ENCODE data around the gene ATP8A2.

- TF ChIP-seq, protein P1, sequence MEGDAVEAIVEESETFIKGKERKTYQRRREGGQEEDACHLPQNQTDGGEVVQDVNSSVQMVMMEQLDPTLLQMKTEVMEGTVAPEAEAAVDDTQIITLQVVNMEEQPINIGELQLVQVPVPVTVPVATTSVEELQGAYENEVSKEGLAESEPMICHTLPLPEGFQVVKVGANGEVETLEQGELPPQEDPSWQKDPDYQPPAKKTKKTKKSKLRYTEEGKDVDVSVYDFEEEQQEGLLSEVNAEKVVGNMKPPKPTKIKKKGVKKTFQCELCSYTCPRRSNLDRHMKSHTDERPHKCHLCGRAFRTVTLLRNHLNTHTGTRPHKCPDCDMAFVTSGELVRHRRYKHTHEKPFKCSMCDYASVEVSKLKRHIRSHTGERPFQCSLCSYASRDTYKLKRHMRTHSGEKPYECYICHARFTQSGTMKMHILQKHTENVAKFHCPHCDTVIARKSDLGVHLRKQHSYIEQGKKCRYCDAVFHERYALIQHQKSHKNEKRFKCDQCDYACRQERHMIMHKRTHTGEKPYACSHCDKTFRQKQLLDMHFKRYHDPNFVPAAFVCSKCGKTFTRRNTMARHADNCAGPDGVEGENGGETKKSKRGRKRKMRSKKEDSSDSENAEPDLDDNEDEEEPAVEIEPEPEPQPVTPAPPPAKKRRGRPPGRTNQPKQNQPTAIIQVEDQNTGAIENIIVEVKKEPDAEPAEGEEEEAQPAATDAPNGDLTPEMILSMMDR (IDR thresholded peaks at IDR 0.05; ENCODE audit: low read length) = no peak
- TF ChIP-seq EZH2 (optimal IDR thresholded peaks at IDR 0.05; ENCODE audit: low read depth, low read length) = no peak
These were observed 356.0 kb downstream of the ATP8A2 start for GRCh38 chr13:25727810-25728209.

Measured in MM.1S (cell line).